Neural cell (in vitro differentiated cells): ENCODE data around the gene GCN1. TPM values are rescaled to one million over a fixed set of nuclear protein-coding genes. Genes with fewer than 3 reads are reported as not detected.
A peak's percentile ranks its signal among the peaks of the same experiment; 100 is the strongest.

Experiments
- H2AFZ ChIP-seq: fragments of 200-600, 300-800 bp; sonication (generic), shearing (Covaris generic); 2 replicates; pipeline ENCODE4 v1.6.0; 2014; ENCODE audit warnings: low read depth, mild to moderate bottlenecking, antibody characterized with exemption, low read length, moderate library complexity
- H3F3A ChIP-seq: fragments of 200-600 bp; shearing (Covaris generic); 2 replicates; pipeline ENCODE4 v1.6.1; 2016; ENCODE audit warnings: mild to moderate bottlenecking, moderate library complexity, mixed read lengths, antibody characterized with exemption, low read length; ENCODE audit not compliant: insufficient read depth, poor library complexity, severe bottlenecking
- H3K27ac ChIP-seq: fragments of 200-600, 300-800 bp; sonication (generic), shearing (Covaris generic); 2 replicates; pipeline ENCODE4 v1.5.1; 2014; ENCODE audit warnings: mild to moderate bottlenecking, low read length, moderate library complexity
- H3K27me3 ChIP-seq: fragments of 300-800, 200-600 bp; sonication (generic), shearing (Covaris generic); 2 replicates; pipeline ENCODE4 v1.6.0; 2014; ENCODE audit warnings: mild to moderate bottlenecking, low read depth, low read length, moderate library complexity; ENCODE audit not compliant: insufficient read depth
- H3K36me3 ChIP-seq: fragments of 300-800, 200-600 bp; sonication (generic), shearing (Covaris generic); 2 replicates; pipeline ENCODE4 v1.5.1; 2014; ENCODE audit warnings: mild to moderate bottlenecking, antibody characterized with exemption, low read length, moderate library complexity; ENCODE audit not compliant: insufficient read depth
- H3K4me2 ChIP-seq: fragments of 300-800, 200-600 bp; sonication (generic), shearing (Covaris generic); 2 replicates; pipeline ENCODE4 v1.6.0; 2014; ENCODE audit warnings: mild to moderate bottlenecking, low read length
- H3K4me3 ChIP-seq: fragments of 300-800, 200-600 bp; sonication (generic), shearing (Covaris generic); 2 replicates; pipeline ENCODE4 v1.5.1; 2014; ENCODE audit warnings: mild to moderate bottlenecking, low read length, moderate library complexity
- H3K79me2 ChIP-seq: fragments of 200-600 bp; shearing (Covaris generic); replicated peaks from 2 replicates; pipeline ENCODE4 v1.6.0; 2014; ENCODE audit warnings: mild to moderate bottlenecking, low read length, moderate library complexity; ENCODE audit not compliant: insufficient read depth
- H3K9ac ChIP-seq: fragments of 300-800, 200-600 bp; sonication (generic), shearing (Covaris generic); 2 replicates; pipeline ENCODE4 v1.6.1; 2016; ENCODE audit warnings: mild to moderate bottlenecking, low read length, mixed read lengths
- H3K9me2 ChIP-seq: fragments of 200-600 bp; shearing (Covaris generic); 2 replicates; pipeline ENCODE4 v1.6.1; 2016; ENCODE audit warnings: mild to moderate bottlenecking, low read length, mixed read lengths; ENCODE audit not compliant: insufficient read depth
- H3K9me3 ChIP-seq: fragments of 200-600, 300-800 bp; sonication (generic), shearing (Covaris generic); 2 replicates; pipeline ENCODE4 v1.6.1; 2016; ENCODE audit warnings: mild to moderate bottlenecking, mixed run types, low read length, moderate library complexity, mixed read lengths
- H4K20me1 ChIP-seq: fragments of 200-600 bp; shearing (Covaris generic); 2 replicates; pipeline ENCODE4 v1.6.1; 2016; ENCODE audit warnings: mild to moderate bottlenecking, mixed run types; ENCODE audit not compliant: insufficient read depth
- EP300 ChIP-seq: fragments of 450-650 bp; conservative IDR thresholded peaks from 2 replicates; pipeline ENCODE4 v1.6.1; 2014; ENCODE audit warnings: antibody characterized with exemption, mild to moderate bottlenecking, moderate library complexity; ENCODE audit not compliant: poor library complexity, severe bottlenecking
- EZH2 ChIP-seq: fragments of 200-600, 300-800 bp; shearing (Covaris generic), sonication (generic); IDR thresholded peaks from 2 replicates; pipeline ENCODE4 v1.6.1; 2014; ENCODE audit warnings: antibody characterized with exemption, low read length, borderline replicate concordance, mild to moderate bottlenecking; ENCODE audit not compliant: insufficient read depth, poor library complexity, severe bottlenecking
- MXI1 ChIP-seq: fragments of 450-650 bp; conservative IDR thresholded peaks from 2 replicates; pipeline ENCODE4 v1.6.1; 2014; ENCODE audit warnings: antibody characterized with exemption, mild to moderate bottlenecking; ENCODE audit not compliant: poor library complexity, severe bottlenecking
- POLR2AphosphoS5 ChIP-seq: IDR thresholded peaks from 2 replicates; pipeline ENCODE4 v1.6.1; 2012
- RAD21 ChIP-seq: fragments of 450-650 bp; conservative IDR thresholded peaks from 2 replicates; pipeline ENCODE4 v1.6.1; 2014; ENCODE audit warnings: antibody characterized with exemption, mild to moderate bottlenecking, moderate library complexity
- SMC3 ChIP-seq: fragments of 450-650 bp; conservative IDR thresholded peaks from 2 replicates; pipeline ENCODE4 v1.6.1; 2014; ENCODE audit warnings: antibody characterized with exemption, mild to moderate bottlenecking, moderate library complexity; ENCODE audit not compliant: poor library complexity
- TAF1 ChIP-seq: IDR thresholded peaks from 2 replicates; pipeline ENCODE4 v1.6.1; 2012; ENCODE audit warnings: low read depth
- polyA plus RNA-seq: library from polyadenylated mRNA; depleted of rRNA; stranded (reverse); fragments of >200 nt; gene quantifications from 2 replicates; pipeline ENCODE4 v1.2.3, GENCODE V29; 2014
- TF ChIP-seq, protein P1 (sequence below): fragments of 450-650 bp; IDR thresholded peaks from 2 replicates; pipeline ENCODE4 v1.5.1; 2014; ENCODE audit warnings: antibody characterized with exemption, mild to moderate bottlenecking, moderate library complexity; ENCODE audit not compliant: poor library complexity, severe bottlenecking
- TF ChIP-seq, protein P2 (sequence below): IDR thresholded peaks from 2 replicates; pipeline ENCODE4 v1.6.1; 2012; ENCODE audit warnings: borderline replicate concordance

The GCN1 gene
- polyA plus RNA-seq, 1 donor from 2014 or later: 21.5 TPM

DNA sequence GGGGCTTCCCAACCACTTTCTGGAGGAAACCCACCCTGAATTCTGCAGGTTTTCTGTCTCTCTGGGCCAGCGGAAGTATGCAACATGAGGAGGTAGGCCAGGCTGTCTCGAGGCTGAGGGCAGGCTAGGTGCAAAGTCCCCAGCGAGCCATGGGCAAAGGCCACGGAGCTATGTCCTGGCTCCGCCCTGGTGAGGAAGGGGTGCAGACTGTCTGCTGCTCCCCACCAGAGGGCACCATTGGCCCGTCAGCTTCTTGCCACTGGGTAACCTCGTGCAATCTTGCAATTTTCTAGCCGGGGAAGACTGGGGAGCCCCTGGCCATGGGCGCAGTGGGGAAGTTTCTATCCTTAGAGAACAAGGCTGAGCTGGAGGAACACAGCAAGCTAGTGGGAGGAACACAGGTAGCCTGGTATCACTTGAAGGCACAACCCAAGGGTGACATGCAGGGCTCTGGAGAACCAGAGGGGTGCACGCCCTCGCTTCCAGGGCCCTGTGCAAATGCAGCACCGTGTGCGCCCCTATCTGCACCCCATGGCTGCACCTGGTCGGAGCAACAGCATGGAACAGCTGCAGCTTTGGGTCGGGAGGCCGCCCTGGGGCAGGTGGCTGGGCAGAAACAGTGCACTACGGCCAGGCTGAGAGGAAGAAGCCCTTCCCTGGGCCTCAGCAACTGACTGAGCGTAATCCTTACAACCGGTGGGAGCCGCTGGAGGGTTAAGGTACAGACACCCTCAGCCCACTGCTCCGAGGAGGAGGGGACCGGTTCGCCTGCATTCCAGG is 34.0 kb upstream of the GCN1 start:
- peak overlapping the region; percentile 54 for H3K4me3 ChIP-seq
- no peaks in the 10 kb centered on the region for H4K20me1 ChIP-seq
- peak overlapping the region; percentile 43 for H3K9ac ChIP-seq
- H2AFZ ChIP-seq: no peak overlapping the region
- TF ChIP-seq RAD21 (peak; percentile 94), POLR2AphosphoS5 (no peak), SMC3 (peak; percentile 96), EP300 (no peak), TAF1 (no peak), EZH2 (no peak), MXI1 (peak; percentile 69)
- TF ChIP-seq, protein P1, sequence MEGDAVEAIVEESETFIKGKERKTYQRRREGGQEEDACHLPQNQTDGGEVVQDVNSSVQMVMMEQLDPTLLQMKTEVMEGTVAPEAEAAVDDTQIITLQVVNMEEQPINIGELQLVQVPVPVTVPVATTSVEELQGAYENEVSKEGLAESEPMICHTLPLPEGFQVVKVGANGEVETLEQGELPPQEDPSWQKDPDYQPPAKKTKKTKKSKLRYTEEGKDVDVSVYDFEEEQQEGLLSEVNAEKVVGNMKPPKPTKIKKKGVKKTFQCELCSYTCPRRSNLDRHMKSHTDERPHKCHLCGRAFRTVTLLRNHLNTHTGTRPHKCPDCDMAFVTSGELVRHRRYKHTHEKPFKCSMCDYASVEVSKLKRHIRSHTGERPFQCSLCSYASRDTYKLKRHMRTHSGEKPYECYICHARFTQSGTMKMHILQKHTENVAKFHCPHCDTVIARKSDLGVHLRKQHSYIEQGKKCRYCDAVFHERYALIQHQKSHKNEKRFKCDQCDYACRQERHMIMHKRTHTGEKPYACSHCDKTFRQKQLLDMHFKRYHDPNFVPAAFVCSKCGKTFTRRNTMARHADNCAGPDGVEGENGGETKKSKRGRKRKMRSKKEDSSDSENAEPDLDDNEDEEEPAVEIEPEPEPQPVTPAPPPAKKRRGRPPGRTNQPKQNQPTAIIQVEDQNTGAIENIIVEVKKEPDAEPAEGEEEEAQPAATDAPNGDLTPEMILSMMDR: peak; percentile 94
- TF ChIP-seq, protein P2, sequence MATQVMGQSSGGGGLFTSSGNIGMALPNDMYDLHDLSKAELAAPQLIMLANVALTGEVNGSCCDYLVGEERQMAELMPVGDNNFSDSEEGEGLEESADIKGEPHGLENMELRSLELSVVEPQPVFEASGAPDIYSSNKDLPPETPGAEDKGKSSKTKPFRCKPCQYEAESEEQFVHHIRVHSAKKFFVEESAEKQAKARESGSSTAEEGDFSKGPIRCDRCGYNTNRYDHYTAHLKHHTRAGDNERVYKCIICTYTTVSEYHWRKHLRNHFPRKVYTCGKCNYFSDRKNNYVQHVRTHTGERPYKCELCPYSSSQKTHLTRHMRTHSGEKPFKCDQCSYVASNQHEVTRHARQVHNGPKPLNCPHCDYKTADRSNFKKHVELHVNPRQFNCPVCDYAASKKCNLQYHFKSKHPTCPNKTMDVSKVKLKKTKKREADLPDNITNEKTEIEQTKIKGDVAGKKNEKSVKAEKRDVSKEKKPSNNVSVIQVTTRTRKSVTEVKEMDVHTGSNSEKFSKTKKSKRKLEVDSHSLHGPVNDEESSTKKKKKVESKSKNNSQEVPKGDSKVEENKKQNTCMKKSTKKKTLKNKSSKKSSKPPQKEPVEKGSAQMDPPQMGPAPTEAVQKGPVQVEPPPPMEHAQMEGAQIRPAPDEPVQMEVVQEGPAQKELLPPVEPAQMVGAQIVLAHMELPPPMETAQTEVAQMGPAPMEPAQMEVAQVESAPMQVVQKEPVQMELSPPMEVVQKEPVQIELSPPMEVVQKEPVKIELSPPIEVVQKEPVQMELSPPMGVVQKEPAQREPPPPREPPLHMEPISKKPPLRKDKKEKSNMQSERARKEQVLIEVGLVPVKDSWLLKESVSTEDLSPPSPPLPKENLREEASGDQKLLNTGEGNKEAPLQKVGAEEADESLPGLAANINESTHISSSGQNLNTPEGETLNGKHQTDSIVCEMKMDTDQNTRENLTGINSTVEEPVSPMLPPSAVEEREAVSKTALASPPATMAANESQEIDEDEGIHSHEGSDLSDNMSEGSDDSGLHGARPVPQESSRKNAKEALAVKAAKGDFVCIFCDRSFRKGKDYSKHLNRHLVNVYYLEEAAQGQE: no peak
- H3K4me2 ChIP-seq: no peak overlapping the region
- no peaks in the 10 kb centered on the region for H3K79me2 ChIP-seq
- no peaks in the 10 kb centered on the region for H3K27me3 ChIP-seq
- H3K27ac ChIP-seq: peak overlapping the region; percentile 35
- H3K36me3 ChIP-seq: no peaks in the 10 kb centered on the region
- H3F3A ChIP-seq: no peaks in the 10 kb centered on the region
- H3K9me3 ChIP-seq: no peaks in the 10 kb centered on the region
- no peaks in the 10 kb centered on the region for H3K9me2 ChIP-seq

DNA sequence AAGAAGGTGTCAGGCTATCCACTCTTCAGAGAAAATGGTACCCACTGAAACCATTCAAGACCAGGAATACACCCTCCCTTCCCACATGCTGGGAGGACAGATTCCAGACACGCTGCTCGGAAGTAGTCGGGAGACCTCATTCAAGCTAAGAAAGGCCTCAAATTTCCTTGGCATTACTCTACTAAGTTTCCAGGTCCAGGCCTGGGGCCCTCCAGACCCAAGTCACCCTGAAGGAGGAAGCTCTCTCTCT is 33.5 kb upstream of the GCN1 start:
- Histone ChIP-seq H3K4me2 (no peak overlapping the region), H3K27me3 (no peaks in the 10 kb centered on the region), H3F3A (no peaks in the 10 kb centered on the region), H3K9me2 (no peaks in the 10 kb centered on the region), H3K79me2 (no peaks in the 10 kb centered on the region), H2AFZ (no peak overlapping the region), H3K27ac (no peak overlapping the region), H4K20me1 (no peaks in the 10 kb centered on the region), H3K36me3 (no peaks in the 10 kb centered on the region), H3K9me3 (no peaks in the 10 kb centered on the region), H3K4me3 (no peak overlapping the region), H3K9ac (no peak overlapping the region)
- no peak for TF ChIP-seq RAD21
- TF ChIP-seq, protein P2: no peak
- TF ChIP-seq EP300: no peak
- no peak for TF ChIP-seq POLR2AphosphoS5
- TF ChIP-seq, protein P1: no peak
- TF ChIP-seq TAF1: no peak
- TF ChIP-seq EZH2: no peak
- TF ChIP-seq MXI1: no peak
- no peak for TF ChIP-seq SMC3
